ENCODE results near the gene PRTN3.

- TF ChIP-seq CTCF (IDR thresholded peaks at IDR 0.05), result no peak
- TF ChIP-seq POLR2A (IDR thresholded peaks at IDR 0.05), result no peak
- no peak for TF ChIP-seq POLR2AphosphoS5 (IDR thresholded peaks at IDR 0.05)
- TF ChIP-seq EP300 (IDR thresholded peaks at IDR 0.05), result no peak
Observed at GRCh38 chr19:843180-843835, 2.5 kb downstream of the PRTN3 start.

Measured in gastroesophageal sphincter (tissue), 3 donors.